DND-41 (cell line): ENCODE data around the gene NOD2.

Experiments used
- EZH2 ChIP-seq: IDR thresholded peaks from 3 replicates; pipeline ENCODE4 v1.6.1; 2012; ENCODE audit warnings: borderline replicate concordance, low read depth, mild to moderate bottlenecking, moderate library complexity, low read length, inconsistent platforms; ENCODE audit not compliant: severe bottlenecking
- TF ChIP-seq, protein P1 (sequence below): IDR thresholded peaks from 2 replicates; pipeline ENCODE4 v1.5.1; 2012; ENCODE audit warnings: borderline replicate concordance, low read length, moderate library complexity, mild to moderate bottlenecking; ENCODE audit not compliant: poor library complexity, severe bottlenecking; ENCODE audit errors: extremely low read depth

DNA sequence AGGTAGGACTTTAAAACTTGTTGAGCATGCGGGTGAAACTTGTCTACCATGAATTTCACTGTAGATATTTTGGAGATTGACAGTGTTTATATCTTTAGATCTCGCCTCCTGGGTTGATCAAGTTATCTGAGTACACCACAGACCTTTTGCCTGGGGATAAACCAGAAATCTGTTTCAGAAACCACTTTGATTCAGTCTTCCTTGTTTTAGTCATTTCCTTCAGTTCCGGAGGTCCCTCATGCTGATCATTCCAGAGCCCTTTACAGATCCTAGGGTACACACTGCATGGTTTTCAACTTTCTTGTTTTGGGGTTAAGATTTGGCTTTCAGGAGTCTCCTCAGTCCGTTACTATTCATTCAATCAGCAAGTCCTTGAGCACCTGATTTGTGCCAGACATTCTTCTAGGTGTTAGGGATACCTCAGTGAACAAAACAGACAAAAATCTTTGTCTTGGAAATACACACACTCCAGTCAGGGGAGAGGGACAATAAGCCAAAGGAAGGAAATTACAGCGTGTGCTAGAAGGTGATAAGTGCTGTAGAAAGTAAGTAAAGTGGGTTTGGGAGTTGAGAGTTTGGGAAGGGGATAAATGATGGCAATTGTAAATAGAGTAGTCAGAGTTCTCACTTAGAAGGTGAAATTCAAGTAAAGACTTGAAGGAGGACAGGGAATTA lies 12.2 kb downstream of the NOD2 start:
- TF ChIP-seq, protein P1, sequence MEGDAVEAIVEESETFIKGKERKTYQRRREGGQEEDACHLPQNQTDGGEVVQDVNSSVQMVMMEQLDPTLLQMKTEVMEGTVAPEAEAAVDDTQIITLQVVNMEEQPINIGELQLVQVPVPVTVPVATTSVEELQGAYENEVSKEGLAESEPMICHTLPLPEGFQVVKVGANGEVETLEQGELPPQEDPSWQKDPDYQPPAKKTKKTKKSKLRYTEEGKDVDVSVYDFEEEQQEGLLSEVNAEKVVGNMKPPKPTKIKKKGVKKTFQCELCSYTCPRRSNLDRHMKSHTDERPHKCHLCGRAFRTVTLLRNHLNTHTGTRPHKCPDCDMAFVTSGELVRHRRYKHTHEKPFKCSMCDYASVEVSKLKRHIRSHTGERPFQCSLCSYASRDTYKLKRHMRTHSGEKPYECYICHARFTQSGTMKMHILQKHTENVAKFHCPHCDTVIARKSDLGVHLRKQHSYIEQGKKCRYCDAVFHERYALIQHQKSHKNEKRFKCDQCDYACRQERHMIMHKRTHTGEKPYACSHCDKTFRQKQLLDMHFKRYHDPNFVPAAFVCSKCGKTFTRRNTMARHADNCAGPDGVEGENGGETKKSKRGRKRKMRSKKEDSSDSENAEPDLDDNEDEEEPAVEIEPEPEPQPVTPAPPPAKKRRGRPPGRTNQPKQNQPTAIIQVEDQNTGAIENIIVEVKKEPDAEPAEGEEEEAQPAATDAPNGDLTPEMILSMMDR: no peak
- TF ChIP-seq EZH2: no peak
